GM18909 (cell line): Measurements from ENCODE around the gene ADISSP.
A peak's percentile ranks its signal among the peaks of the same experiment; 100 is the strongest.

Experiments
- ATAC-seq: cut with Tn5 transposase; IDR thresholded peaks from one replicate; pipeline ENCODE4 v1.9.1; 2021; ENCODE audit warnings: mild to moderate bottlenecking; ENCODE audit not compliant: unreplicated experiment, poor library complexity

The ADISSP gene

GRCh38 chr20:3723284-3723683 lies 44.3 kb downstream of the ADISSP start:
- ATAC-seq: no peak

GRCh38 chr20:3721912-3722311 lies 45.6 kb downstream of the ADISSP start:
- ATAC-seq: no peak

- ATAC-seq: no peak
These were observed 46.9 kb downstream of the ADISSP start for GRCh38 chr20:3720626-3721025.

GRCh38 chr20:3720068-3720467 lies 47.5 kb downstream of the ADISSP start:
- no peak for ATAC-seq

GRCh38 chr20:3719046-3719445 lies 48.5 kb downstream of the ADISSP start:
- no peak for ATAC-seq

- no peak for ATAC-seq
These were observed 51.2 kb downstream of the ADISSP start for GRCh38 chr20:3716195-3716834.

- ATAC-seq: no peak
These were observed 53.5 kb downstream of the ADISSP start for GRCh38 chr20:3714092-3714491.

GRCh38 chr20:3712279-3712873 lies 55.2 kb downstream of the ADISSP start, which contains the start of gene SIGLEC1:
Gene SIGLEC1 (minus strand): TSS chr20:3712600. CDS start chr20:3707128, 5,472 bp downstream.
- no peak for ATAC-seq

- no peak for ATAC-seq
These were observed 56.0 kb downstream of the ADISSP start for GRCh38 chr20:3711484-3711941.

GRCh38 chr20:3710703-3711483 lies 56.7 kb downstream of the ADISSP start:
- ATAC-seq: peak; percentile 55

- ATAC-seq: no peak
These were observed 57.5 kb downstream of the ADISSP start for GRCh38 chr20:3710011-3710466.

- no peak for ATAC-seq
These were observed 60.0 kb downstream of the ADISSP start for GRCh38 chr20:3707508-3707899.

GRCh38 chr20:3706774-3707507 lies 60.6 kb downstream of the ADISSP start:
- ATAC-seq: no peak

GRCh38 chr20:3705970-3706739 lies 61.4 kb downstream of the ADISSP start:
- no peak for ATAC-seq

GRCh38 chr20:3705491-3705969 lies 62.0 kb downstream of the ADISSP start:
- no peak for ATAC-seq

GRCh38 chr20:3704087-3704486 lies 63.5 kb downstream of the ADISSP start:
- ATAC-seq: no peak
